HG03025 (cell line): ENCODE measurements around the gene PLCH1.

Source experiments
- ATAC-seq: cut with Tn5 transposase; IDR thresholded peaks from one replicate; pipeline ENCODE4 v1.9.1; 2021; ENCODE audit warnings: mild to moderate bottlenecking, moderate library complexity; ENCODE audit not compliant: unreplicated experiment, low FRiP score

PLCH1 gene

DNA sequence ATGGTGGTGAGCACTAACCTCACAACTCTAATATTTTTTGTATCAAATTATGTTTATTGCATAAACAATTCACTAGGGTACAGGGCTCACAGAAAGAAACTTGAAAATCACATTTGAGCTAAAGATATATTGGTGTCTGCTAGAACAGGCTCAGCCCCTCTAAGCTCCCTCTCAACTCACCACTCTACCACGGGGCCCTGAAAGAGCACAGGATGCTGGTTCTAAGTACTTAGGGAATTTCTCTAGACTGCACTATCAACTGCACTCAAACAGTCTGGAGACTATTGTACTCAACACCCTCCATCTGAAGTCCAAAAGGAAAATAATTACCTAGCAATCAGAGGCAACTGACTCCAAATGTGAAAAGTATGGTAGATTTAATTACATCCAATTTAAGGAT lies 352.7 kb downstream of the PLCH1 start:
- ATAC-seq, result no peak

DNA sequence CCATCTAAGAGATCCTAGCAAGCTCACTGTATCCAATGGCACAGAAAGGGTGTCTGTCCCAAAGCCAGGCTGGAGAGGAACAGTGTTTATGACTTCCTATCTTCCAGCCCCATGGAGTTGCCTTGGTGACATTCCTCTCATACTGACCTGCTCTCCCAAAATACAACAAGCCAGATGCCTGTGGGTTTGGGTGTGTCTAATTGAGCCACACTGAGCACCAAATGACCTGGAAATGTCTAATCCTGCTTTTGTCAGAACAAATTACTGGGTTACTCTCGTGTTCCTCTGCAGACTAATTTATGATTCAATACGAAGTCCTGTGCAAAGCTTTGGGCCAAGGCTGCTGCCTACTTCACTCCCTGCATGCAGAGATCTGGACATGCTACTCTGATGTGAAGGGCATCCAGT lies 353.3 kb downstream of the PLCH1 start:
- no peak for ATAC-seq

DNA sequence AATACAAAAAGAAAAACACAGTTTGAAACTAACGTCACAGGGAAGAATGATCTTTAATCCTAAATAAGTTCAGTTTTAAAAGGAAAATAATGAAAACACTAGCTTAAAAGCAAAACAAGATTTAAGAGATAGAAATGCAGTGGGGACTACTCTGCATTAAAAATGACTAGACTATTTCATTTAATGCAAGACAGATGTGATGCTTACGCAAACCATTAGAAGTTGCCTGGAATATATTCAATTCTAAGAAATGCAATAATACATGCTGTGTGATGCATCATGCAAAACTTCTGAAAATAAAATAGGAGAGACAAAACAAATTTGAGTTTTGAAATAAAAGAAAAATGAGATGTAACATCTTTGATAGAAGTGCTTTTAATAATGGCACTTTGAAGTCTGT lies 353.8 kb downstream of the PLCH1 start:
- ATAC-seq, result no peak

DNA sequence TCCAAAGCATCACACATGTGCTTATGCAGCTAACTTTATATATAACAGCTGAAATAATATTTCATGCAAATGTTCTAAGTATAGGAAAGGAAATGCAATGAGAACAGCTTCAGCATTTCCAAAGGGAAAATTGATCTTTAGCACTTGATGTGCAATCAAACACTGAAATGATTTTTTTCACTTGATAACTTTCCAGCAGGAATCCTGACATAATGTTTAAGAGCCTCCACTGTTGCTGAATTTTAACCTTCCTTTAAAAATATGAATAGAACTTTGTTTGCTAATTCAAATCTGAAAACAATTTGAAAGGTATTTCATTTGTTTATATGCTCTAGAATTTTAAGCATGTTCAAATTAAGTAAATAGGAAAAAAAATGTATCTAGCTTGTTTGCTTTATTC lies 354.5 kb downstream of the PLCH1 start:
- ATAC-seq, result no peak

DNA sequence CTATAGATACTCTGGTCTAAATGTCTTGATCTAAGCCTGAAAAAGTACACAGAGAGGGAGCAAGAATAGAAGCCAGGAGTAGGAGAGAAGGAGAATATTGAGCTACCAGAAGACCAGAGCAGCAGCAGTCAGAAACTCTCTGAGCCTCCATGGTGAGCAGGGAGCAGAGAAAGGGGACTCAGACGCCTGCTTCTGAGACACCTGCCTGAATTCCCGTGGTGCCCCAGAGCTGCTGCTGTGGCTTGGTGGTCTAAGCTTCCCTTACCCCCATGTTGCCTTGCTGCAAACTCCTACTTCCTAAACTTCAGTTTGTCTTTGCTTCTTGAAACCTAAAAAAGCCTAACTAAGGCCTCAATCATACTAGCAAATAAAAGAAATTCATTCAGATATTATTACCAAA lies 356.5 kb downstream of the PLCH1 start:
- ATAC-seq, result no peak

DNA sequence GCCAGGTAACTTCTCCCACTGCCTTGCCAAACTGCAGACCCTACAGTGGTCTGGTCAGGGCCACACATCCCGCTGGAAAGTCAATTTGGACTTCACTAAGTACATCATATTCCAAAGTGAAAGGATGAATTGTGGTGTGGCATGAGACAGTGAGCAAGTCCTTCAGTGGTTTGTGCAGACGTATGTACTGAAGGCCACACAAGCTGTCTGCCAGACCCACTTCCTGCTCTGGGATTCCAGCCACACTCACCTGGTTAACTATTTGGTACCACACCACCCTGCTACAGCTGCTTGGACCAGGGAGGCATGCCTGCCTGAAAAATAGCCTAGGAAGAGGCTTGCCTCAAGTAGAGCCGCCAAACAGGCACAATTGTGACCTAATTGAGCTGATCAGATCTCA lies 357.3 kb downstream of the PLCH1 start:
- ATAC-seq, result no peak

DNA sequence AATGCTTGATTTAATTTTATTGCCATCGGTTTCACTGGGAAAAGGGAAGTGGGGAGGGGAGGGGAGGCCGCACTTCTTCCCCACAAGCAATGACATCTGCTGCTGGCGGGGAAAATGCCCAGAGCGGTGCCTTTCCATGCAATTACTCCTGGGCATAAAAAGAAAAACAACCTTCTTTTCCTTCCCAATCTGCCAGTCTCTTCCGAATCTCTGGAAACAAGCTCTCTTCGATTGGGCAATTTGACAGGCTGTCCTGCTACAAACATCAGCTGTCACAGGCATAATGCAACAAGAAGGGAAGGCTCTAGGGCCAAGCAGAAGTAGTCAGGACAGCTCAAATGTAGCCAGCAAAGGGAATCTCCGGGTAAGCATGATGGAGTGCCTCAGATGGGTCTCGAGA lies 358.0 kb downstream of the PLCH1 start:
- ATAC-seq, result no peak

DNA sequence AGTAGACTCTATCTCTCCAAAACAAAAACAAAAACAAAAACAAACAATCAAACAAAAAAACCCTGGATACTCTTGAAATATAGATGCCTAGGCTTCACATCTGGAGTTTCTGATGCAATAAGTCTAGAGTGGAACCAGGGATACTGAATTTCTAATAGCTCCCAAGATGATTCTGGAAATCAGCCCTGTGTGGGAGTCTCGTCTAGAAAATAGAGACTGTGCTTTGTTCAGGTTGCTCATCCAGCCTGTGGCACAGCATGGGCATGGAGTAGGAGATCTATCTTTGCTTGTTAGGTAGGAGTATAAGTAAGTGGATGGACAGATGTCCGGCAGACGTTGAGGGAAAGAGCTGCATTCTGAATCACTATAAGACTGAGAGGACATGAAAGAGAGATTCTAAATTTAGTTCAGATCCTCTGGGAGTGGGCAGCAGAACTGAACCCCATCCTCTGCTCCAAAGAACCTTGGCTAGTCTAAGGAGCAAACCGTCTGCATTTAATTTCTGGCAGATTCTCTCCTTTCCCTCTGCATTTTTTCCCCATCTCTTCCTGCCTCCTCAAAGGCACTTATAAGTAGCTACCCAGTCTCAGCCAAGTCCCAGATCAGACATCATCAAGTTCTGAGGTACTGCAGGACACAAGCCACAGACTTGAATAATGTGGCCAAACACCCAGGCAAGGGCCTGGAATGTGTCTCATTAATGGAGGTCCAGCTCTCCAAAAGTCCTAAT lies 358.8 kb downstream of the PLCH1 start:
- no peak for ATAC-seq

DNA sequence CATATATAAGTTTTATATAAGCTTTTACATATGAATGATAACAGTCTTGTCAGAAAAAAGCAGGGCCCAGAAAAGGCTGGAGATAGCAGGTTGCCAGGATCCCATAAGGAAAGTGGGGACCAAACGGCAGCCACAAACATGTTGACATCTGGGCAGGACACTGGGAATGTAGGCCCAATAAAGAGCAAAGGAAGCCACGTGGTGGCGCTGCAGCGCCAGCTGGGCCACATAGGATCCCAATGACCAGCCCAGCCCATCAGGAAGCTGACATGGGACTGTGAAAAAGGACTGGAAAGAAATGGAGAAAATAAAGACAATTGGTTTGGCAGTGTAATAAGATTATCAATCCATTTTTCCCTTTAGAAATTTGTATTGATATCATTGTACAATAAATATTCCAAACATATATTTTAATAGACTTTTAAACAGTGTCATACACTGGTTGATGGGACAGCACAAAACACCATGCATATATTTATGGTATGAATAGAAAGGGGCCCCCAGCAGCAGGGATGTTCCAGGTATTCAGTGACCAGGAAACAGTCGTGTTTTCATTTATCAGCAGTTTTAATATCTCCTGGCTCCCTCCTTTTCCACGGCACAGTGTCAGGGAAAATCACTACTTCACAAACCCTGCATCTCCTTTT lies 362.4 kb downstream of the PLCH1 start:
- no peak for ATAC-seq

DNA sequence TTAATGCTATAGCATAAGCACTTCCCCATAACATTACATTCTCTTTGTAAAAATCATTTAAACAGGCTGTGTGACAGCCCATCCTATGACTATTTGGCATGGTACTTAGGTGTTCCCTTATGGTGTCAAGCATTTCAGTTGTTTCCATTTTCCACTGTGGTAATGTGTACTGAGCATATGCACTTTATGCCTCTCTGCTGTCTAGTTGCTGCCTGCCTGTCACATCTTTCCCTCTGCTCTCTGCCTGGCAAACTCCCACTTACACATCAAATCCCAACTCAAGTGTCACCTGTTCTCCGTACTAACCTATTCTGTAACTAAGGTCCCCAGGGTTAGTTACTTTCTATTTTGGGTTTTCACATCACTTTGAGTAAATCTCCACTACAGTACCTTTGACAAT lies 367.0 kb downstream of the PLCH1 start:
- ATAC-seq, result no peak

DNA sequence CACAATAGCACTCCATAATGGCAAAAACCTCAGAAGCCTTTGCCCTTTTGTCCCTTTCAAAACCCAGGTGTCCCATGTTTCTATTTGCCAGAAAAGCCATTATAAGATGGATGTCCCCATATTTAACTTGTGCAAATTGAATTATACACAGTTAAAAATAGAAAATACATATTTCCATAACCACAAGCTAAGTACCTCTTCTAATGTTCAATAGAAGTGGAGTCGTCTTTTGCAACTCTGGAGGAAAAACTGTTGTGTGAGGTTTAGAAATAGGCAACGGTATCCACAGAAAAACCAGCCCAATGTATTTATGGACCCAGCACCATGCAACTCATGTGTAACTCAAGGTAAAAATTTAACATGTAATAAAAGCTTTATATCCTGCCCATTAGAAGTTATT lies 367.8 kb downstream of the PLCH1 start:
- no peak for ATAC-seq

DNA sequence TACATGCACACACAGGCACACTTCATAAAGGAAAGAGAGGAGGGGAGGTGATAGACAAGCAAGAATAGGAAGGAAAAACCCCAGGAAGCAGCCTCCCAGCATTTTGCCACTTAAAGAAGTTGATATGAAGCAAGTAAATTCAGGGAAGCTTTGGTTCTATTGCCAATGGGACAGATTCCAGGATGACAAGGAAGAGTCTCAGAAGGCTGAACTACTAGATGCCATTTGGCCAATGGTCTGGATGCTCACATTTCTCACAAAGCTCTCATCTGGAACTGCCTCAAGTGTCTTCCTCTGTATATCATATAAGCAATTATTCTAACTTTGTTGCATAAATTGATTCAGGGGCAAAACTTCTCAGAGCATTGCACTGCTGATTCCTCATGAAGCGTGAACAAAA lies 372.6 kb downstream of the PLCH1 start:
- no peak for ATAC-seq

DNA sequence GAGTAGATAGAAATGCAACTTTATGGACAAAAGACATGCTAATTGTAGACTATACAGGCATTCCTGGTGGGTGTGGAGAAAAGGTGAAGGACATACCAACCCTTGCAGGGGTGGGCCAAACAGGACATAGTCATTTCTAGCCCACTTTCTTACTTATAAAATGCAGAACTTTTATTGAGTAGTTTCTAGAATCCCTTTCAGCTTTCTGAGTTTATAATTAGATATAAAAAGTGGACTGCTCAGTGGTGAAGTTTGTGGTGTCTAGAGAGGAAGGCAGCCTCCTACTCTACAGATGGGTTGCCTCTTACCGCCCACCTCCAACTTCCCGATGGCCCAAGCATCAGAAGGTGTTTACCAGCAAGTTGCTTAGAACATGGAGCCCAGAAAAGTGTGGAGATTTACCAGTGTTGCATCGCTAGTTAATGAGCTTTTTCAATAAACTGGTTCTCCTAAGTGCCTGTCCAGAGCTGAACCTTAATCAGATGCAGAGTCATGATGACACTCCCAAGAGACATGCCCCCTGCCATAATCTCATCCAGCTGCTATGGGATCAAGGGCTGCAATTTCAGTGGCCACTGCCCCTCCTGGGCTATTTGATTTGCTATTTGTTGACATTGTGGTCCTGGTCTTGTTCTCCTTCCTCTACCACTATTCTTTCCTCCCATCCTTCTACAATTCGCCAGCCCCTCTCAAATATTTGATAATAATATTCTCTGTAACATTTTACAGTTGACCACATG lies 373.9 kb downstream of the PLCH1 start:
- no peak for ATAC-seq

DNA sequence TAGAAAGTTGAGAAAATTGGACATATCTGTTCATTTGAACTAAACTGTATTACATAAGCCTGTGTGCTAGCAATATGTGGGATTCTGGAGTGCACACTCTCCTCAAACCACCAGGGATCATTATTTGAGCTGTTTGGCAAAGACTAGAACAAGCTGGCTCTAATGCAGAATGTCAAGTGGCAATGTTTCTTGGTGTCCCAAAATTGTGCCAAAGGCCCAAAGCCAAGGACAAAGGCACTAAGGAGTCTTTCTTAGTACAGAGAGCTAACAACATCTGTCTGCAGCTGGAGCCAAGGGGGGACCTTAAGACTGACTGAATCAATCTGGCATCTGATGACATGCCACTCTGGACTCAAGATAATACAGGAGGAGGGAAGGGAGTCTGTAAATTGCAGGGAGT lies 374.7 kb downstream of the PLCH1 start:
- no peak for ATAC-seq

DNA sequence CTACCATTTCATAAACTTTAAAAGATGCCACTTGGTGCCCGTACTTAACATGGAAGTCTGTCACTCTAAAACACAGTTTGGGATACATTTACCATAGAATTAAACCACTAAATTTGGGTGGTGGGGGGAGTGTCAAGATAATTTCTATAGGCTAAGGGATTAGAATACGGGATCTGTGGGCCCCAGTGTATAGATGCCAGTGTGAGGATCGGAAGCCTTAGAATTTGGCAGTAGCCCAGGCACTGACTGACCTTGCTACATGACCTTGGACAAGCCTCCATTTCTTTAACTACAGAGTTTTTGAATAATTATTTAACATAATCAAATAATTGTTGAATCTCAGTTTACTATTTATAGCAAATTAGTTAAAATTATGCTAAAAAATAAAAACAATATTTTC lies 375.1 kb downstream of the PLCH1 start:
- no peak for ATAC-seq

DNA sequence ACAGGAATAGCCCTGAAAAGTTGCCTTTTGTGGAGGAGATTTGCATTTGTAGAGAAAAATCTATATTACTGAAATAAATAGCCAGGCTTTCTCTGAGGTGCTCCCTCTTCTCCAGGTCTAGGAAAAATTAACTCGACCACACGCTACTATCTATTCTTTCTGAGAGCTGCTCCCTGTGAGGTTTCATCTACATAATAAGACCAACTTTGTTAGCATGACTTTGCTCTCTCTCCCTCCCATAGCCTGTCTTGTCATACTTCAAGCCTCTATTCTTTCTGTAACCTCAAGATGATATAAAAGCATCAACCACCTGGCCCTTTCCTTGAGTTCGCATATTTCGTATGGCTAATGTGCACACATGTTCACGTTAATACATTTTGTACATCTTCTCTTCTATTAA lies 375.6 kb downstream of the PLCH1 start:
- ATAC-seq, result no peak

DNA sequence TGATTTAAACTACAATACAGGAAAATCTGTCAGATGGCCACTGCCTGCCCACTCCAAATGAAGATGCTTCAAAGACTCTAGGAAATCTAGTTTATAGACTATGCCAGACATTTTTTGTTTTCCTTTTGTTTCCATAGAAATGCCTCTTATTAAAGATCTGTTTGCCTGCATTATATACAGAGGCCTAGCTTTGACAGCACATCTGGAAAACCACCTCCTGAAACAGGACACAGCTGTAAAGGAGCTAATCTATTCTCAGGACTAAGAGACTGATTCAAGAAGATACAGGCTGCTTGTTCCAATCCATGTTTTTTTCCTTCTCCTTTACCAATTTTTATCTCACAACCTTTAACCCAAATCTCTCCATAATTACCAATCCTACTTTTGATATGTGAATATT lies 376.1 kb downstream of the PLCH1 start:
- no peak for ATAC-seq

DNA sequence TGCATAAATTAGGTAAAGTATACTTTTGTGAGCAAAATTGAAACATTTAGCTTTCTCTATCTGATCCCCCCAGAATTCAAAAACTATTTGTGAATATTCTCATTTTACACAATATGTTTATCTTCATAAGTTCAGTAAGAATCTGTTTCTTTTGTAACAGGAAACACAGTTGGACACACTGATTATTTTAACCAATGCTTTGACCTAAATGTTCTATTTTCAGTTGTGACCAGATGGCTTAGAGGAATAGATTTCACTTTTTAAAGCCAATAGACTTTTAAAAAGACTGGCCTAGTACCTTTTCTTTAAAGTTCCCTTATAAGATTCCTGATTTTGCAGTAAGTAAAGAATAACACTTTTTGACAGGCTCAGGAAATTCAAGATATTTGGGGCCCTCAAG lies 377.4 kb downstream of the PLCH1 start:
- ATAC-seq, result no peak

DNA sequence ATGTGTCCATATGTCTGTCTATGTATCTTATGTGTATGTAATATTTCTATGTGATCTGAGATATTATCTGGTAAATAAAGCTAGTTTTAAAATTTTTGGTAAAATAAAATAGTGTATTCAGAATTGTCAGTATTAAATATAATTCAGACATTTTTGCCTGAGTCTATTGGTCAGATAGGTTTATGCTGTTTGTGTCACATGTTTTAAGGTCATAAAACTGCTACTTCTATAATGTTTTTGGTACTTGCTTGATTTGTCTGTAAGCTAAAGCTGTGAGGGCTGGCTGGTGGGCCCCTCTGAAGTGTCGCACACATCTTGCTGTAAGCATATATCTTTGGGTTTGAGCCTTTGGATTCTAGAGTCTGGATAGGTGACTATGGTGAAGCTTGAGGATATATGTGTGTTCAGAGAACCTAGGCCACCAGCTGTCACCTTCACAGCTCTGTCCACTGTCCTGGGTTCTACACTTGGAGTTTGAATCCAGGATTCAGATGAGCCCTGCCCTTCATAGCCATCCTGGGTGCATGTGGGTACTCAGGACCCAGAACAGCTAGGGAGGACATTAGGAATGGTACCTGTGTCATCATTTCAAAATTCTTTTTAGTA lies 379.6 kb downstream of the PLCH1 start:
- no peak for ATAC-seq

DNA sequence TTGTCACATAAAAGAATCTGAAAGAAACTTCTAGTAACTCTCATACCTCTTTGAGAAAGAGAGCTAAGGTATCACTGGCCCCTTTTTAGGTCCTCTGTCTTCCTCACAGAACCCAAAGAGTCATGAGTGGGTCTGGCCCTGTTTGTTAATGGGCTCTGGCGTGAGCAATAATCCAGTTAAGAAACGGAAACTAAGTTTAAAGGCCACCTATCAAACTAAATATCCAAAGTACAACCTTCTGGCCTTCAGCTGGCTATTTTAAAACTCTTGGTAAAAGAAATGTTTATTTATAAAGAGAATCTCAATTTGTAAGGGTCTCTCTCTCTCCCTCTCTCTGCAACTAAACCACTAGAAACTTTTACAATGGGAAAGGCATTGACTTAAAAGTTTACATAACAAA lies 380.4 kb downstream of the PLCH1 start:
- ATAC-seq, result no peak

DNA sequence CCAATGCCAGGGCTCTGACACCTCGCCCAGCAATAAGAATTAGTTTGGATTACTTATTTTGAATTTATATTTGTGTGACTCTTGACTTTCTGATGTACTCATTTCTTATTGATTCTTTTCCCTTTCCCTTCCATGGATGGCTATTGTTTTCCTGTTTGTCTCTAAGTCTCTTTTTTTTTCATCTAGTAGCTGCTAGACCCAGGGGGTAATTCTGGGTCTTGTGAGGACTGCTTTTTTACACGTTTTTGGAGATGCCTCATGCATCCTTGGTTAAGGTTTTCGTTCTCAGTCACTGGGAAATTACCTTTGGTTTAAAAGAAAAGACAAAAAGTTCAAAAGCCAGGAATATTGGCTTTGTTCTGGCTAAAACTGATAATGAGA lies 381.2 kb downstream of the PLCH1 start:
- no peak for ATAC-seq
